SK-N-SH (cell line): Measurements from ENCODE around the gene DSE. TPM values are rescaled to one million over a fixed set of nuclear protein-coding genes. Genes with fewer than 3 reads are reported as not detected.
A peak's percentile ranks its signal among the peaks of the same experiment; 100 is the strongest.

Source experiments
- CTCF ChIA-PET: fragments of 300-600, 350-600 bp; formaldehyde crosslinking; extraction: SDS; loops from one replicate; lab custom pipeline; 2021; lab: Yijun Ruan, JAX
- POLR2A ChIA-PET: fragments of 350-600 bp; sonication (Branson Sonifier 250); formaldehyde crosslinking; extraction: SDS; loops from one replicate; lab custom pipeline; 2020; ENCODE audit warnings: antibody characterized with exemption, inconsistent platforms; lab: Yijun Ruan, JAX
- DNase-seq: peaks from one replicate; pipeline ENCODE4 v3.0.0; 2012
- H2AFZ ChIP-seq: fragments of 200-600 bp; sonication (generic); 2 replicates; pipeline ENCODE4 v1.8.1; 2016; ENCODE audit warnings: antibody characterized with exemption, mild to moderate bottlenecking, low read depth
- H3F3A ChIP-seq: fragments of 200-600 bp; sonication (generic); replicated peaks from 2 replicates; pipeline ENCODE3; 2016; ENCODE audit warnings: antibody characterized with exemption, mild to moderate bottlenecking; ENCODE audit not compliant: insufficient read depth
- H3K27ac ChIP-seq, 2 experiments: fragments of 200-500 bp in 1 of 2; fragments of 200-600 bp in 1 of 2; sonication (Bioruptor generic) in 1 of 2; sonication (generic), shearing (Covaris generic) in 1 of 2; 2 replicates each; pipeline versions ENCODE4 v1.5.1 to v1.6.1; 2014 to 2016; ENCODE audit warnings: low read depth in 2 of 2, inconsistent platforms in 1 of 2, low read length in 1 of 2, mild to moderate bottlenecking in 1 of 2, mixed read lengths in 1 of 2
- H3K27me3 ChIP-seq: fragments of 200-600 bp; sonication (generic), shearing (Covaris generic); 2 replicates; pipeline ENCODE4 v1.6.1; 2016; ENCODE audit warnings: mixed run types; ENCODE audit not compliant: insufficient read depth
- H3K36me3 ChIP-seq, 2 experiments: fragments of 200-500 bp in 1 of 2; fragments of 200-600 bp in 1 of 2; sonication (Bioruptor generic) in 1 of 2; sonication (generic) in 1 of 2; replicated peaks in 1 of 2; 2 replicates each; pipeline versions ENCODE3 to v1.5.1; 2014 to 2016; ENCODE audit warnings: low read length in 1 of 2, mild to moderate bottlenecking in 1 of 2; ENCODE audit not compliant: insufficient read depth in 2 of 2, control insufficient read depth in 1 of 2
- H3K4me1 ChIP-seq, 2 experiments: fragments of 200-500 bp in 1 of 2; fragments of 200-600 bp in 1 of 2; sonication (Bioruptor generic) in 1 of 2; sonication (generic), shearing (Covaris generic) in 1 of 2; 2 replicates each; pipeline versions ENCODE4 v1.5.1 to v1.6.1; 2014 to 2016; ENCODE audit warnings: low read depth in 1 of 2, low read length in 1 of 2, mixed run types in 1 of 2; ENCODE audit not compliant: insufficient read depth in 2 of 2, control insufficient read depth in 1 of 2
- H3K4me2 ChIP-seq: fragments of 200-600 bp; sonication (generic), shearing (Covaris generic); 2 replicates; pipeline ENCODE4 v1.6.1; 2017; ENCODE audit warnings: mixed run types
- H3K4me3 ChIP-seq, 2 experiments: fragments of 200-500 bp in 1 of 2; fragments of 200-600 bp in 1 of 2; sonication (Bioruptor generic) in 1 of 2; sonication (generic), shearing (Covaris generic) in 1 of 2; 2 replicates each; pipeline versions ENCODE4 v1.5.1 to v1.8.1; 2014 to 2016; ENCODE audit warnings: low read depth in 2 of 2, inconsistent platforms in 1 of 2, low read length in 1 of 2, mild to moderate bottlenecking in 1 of 2, mixed read lengths in 1 of 2, moderate library complexity in 1 of 2
- H3K79me2 ChIP-seq: fragments of 200-600 bp; sonication (generic); 2 replicates; pipeline ENCODE4 v1.8.1; 2017; ENCODE audit warnings: mild to moderate bottlenecking; ENCODE audit not compliant: insufficient read depth
- H3K9ac ChIP-seq: fragments of 200-600 bp; sonication (generic); 2 replicates; pipeline ENCODE4 v1.6.1; 2017; ENCODE audit warnings: mixed run types
- H3K9me2 ChIP-seq: fragments of 200-600 bp; sonication (generic); 2 replicates; pipeline ENCODE4 v1.6.1; 2017; ENCODE audit warnings: mixed run types
- H3K9me3 ChIP-seq: fragments of 200-600 bp; sonication (generic); 2 replicates; pipeline ENCODE4 v1.6.1; 2017; ENCODE audit warnings: mixed run types, mild to moderate bottlenecking, moderate library complexity
- H4K20me1 ChIP-seq: fragments of 200-600 bp; sonication (generic); 2 replicates; pipeline ENCODE4 v1.6.1; 2017; ENCODE audit warnings: mild to moderate bottlenecking, mixed run types; ENCODE audit not compliant: insufficient read depth
- CHD2 ChIP-seq: fragments of 150-350 bp; IDR thresholded peaks from 2 replicates; pipeline ENCODE4 v1.6.1; 2018; ENCODE audit warnings: low read length; ENCODE audit not compliant: partially characterized antibody
- CTCF ChIP-seq: fragments of 200-600 bp; sonication (generic); IDR thresholded peaks from 2 replicates; pipeline ENCODE4 v1.6.1; 2017; ENCODE audit warnings: antibody characterized with exemption, mild to moderate bottlenecking, moderate library complexity
- EP300 ChIP-seq, 2 experiments: IDR thresholded peaks; 2 replicates each; pipeline versions ENCODE4 v1.4.0 to v1.6.1; 2012; ENCODE audit warnings: borderline replicate concordance in 1 of 2, low read depth in 1 of 2, low read length in 1 of 2
- EZH2phosphoT487 ChIP-seq: fragments of 200-600 bp; sonication (generic); IDR thresholded peaks from 2 replicates; pipeline ENCODE4 v1.6.1; 2017; ENCODE audit warnings: low read depth, mixed run types, mild to moderate bottlenecking, antibody characterized with exemption, moderate library complexity, borderline replicate concordance
- IRF3 ChIP-seq: fragments of 150-350 bp; IDR thresholded peaks from 2 replicates; pipeline ENCODE4 v1.6.1; 2016; ENCODE audit warnings: mild to moderate bottlenecking, low read depth, low read length
- JUND ChIP-seq: IDR thresholded peaks from 2 replicates; pipeline ENCODE4 v1.4.0; 2012
- MEF2A ChIP-seq: IDR thresholded peaks from 2 replicates; pipeline ENCODE4 v1.4.0; 2012; ENCODE audit warnings: low read depth, borderline replicate concordance
- MXI1 ChIP-seq: IDR thresholded peaks from 2 replicates; pipeline ENCODE4 v1.6.1; 2012; ENCODE audit warnings: mild to moderate bottlenecking, low read depth, low read length, improper control_type of control experiment
- POLR2AphosphoS5 ChIP-seq: IDR thresholded peaks from 2 replicates; pipeline ENCODE4 v1.6.1; 2012; ENCODE audit warnings: low read depth, low read length
- RAD21 ChIP-seq: IDR thresholded peaks from 2 replicates; pipeline ENCODE4 v1.6.1; 2012; ENCODE audit warnings: mild to moderate bottlenecking, low read length
- REST ChIP-seq: IDR thresholded peaks from 2 replicates; pipeline ENCODE4 v1.6.1; 2012; ENCODE audit warnings: mild to moderate bottlenecking, low read depth, low read length, moderate library complexity
- SIN3A ChIP-seq: IDR thresholded peaks from 2 replicates; pipeline ENCODE4 v1.6.1; 2012; ENCODE audit warnings: low read depth, mild to moderate bottlenecking, low read length, moderate library complexity, borderline replicate concordance
- TAF1 ChIP-seq: IDR thresholded peaks from 2 replicates; pipeline ENCODE4 v1.6.1; 2012; ENCODE audit warnings: low read depth, mild to moderate bottlenecking, low read length, moderate library complexity, borderline replicate concordance
- TCF12 ChIP-seq: IDR thresholded peaks from 2 replicates; pipeline ENCODE4 v1.4.0; 2012
- USF2 ChIP-seq: fragments of 150-350 bp; IDR thresholded peaks from 2 replicates; pipeline ENCODE4 v1.6.1; 2017; ENCODE audit warnings: antibody characterized with exemption, low read length, low read depth, borderline replicate concordance
- YY1 ChIP-seq: IDR thresholded peaks from 2 replicates; pipeline ENCODE4 v1.4.0; 2012; ENCODE audit warnings: low read depth, mild to moderate bottlenecking
- ZBTB33 ChIP-seq: IDR thresholded peaks from 2 replicates; pipeline ENCODE4 v1.4.0; 2012; ENCODE audit warnings: low read depth, borderline replicate concordance
- WGBS: methylation state at CpG from one replicate; pipeline ENCODE4 v1.1.6; 2017; ENCODE audit warnings: low lambda C conversion rate; 5-methylcytosine and 5-hydroxymethylcytosine counted together
- polyA plus RNA-seq, 3 experiments: library from polyadenylated mRNA; depleted of rRNA; stranded (reverse); fragments of >200 nt; gene quantifications; 2 replicates each; pipeline ENCODE4 v1.2.3, GENCODE V29; 2012

The DSE gene
- polyA plus RNA-seq, 1 of the 3 experiments (the other 2 are of a cell fraction): 12.7 TPM

- peaks cover 64% of the 10 kb centered on the region for H3K79me2 ChIP-seq
- H3K9me2 ChIP-seq: no peaks in the 10 kb centered on the region
- H3K9me3 ChIP-seq: no peaks in the 10 kb centered on the region
- ChIA-PET CTCF (interaction anchor here (0.8 to 1.5 kb wide), 4 partner anchors 9 to 136 kb away, joined by 3 to 4 read pairs (median 3); no protein-coding TSS in a partner anchor), POLR2A (no interaction called here)
- H3K4me3 ChIP-seq: no peak overlapping the region
- H3K27ac ChIP-seq: peak overlapping the region; percentile 45 to 86; a peak in 3 of 4 replicates
- 81% methylated on average over 3 of the region's 3 CpGs for WGBS
- no peak overlapping the region for H3K9ac ChIP-seq
- H3K27me3 ChIP-seq: no peaks in the 10 kb centered on the region
- no peaks in the 10 kb centered on the region for H4K20me1 ChIP-seq
- no peak for DNase-seq
- peaks cover 10 to 18% of the 10 kb centered on the region in 2 experiments; a peak in 3 of 4 replicates for H3K4me1 ChIP-seq
- H3F3A ChIP-seq: peaks cover 5% of the 10 kb centered on the region
- TF ChIP-seq CTCF: no peak
- no peak for TF ChIP-seq ZBTB33
- no peak for TF ChIP-seq USF2
- no peak for TF ChIP-seq RAD21
- no peak for TF ChIP-seq JUND
- no peak overlapping the region for H2AFZ ChIP-seq
- peaks cover 1 to 12% of the 10 kb centered on the region in 2 experiments for H3K36me3 ChIP-seq
- peak overlapping the region; percentile 23; the same call in 1 of the 2 replicates for H3K4me2 ChIP-seq
Measured at GRCh38 chr6:116404696-116405095, 33.9 kb downstream of the DSE start.

GRCh38 chr6:116405138-116405537, 34.4 kb downstream of the DSE start:
- WGBS: 37% methylated on average over 5 of the region's 5 CpGs
- no peaks in the 10 kb centered on the region for H3K27me3 ChIP-seq
- peaks cover 60% of the 10 kb centered on the region for H3K79me2 ChIP-seq
- no peaks in the 10 kb centered on the region for H4K20me1 ChIP-seq
- peaks cover 10 to 18% of the 10 kb centered on the region in 2 experiments; a peak in 3 of 4 replicates for H3K4me1 ChIP-seq
- H3K27ac ChIP-seq: peak overlapping the region; percentile 45 to 86
- peak overlapping the region; percentile 23 for H3K4me2 ChIP-seq
- H3K9me2 ChIP-seq: no peaks in the 10 kb centered on the region
- CTCF ChIA-PET: interaction anchor here (1.0 to 1.5 kb wide), 2 partner anchors 9 to 136 kb away, joined by 3 to 4 read pairs; no protein-coding TSS in a partner anchor
- peak; percentile 34 for DNase-seq
- peaks cover 0 to 7% of the 10 kb centered on the region in 2 experiments for H3K36me3 ChIP-seq
- H3K9me3 ChIP-seq: no peaks in the 10 kb centered on the region
- no peak overlapping the region for H3K9ac ChIP-seq
- no peak overlapping the region for H3K4me3 ChIP-seq
- POLR2A ChIA-PET: no interaction called here
- H2AFZ ChIP-seq: no peak overlapping the region
- peaks cover 5% of the 10 kb centered on the region for H3F3A ChIP-seq
- TF ChIP-seq EZH2phosphoT487 (no peak), POLR2AphosphoS5 (peak; percentile 37; the same call in 1 of the 2 replicates), YY1 (peak; percentile 36; the same call in 1 of the 2 replicates), IRF3 (no peak), TCF12 (peak; percentile 86), JUND (no peak), SIN3A (no peak), MXI1 (peak; percentile 78; the same call in 1 of the 2 replicates), EP300 (IDR thresholded peaks at IDR 0.05; ENCODE audit: borderline replicate concordance in 1 of 2, low read depth in 1 of 2, low read length in 1 of 2) (no peak), RAD21 (no peak), TAF1 (no peak), REST (0 out of 2 replicates have a peak, but pooled peaks have one; percentile 39), MEF2A (no peak), CHD2 (peak; percentile 24)
